ENCODE measurements around the gene GTF2E1.

Gene GTF2E1

DNA sequence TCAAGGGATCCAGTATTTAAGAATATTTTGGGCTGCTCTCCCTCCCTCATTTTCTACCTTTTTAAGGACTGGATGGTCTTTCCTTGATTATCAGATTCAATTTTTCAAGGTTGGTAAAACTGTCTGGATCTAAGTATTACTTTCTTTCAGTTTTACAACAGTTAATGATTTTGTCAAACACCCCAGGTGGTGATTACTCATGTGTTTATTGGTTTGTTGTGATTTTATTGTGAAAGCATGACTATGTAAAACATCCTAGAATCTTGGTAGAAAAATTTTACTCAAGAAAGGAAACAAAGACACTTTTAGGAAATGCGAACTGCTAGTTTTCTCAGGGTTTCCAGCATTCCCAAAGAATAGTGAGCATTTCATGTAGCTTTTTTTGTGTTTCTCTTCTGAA lies 7.3 kb downstream of the GTF2E1 start:
- Histone ChIP-seq H3K4me3 (ENCODE audit: low read length) (no peak overlapping the region), H3K36me3 (ENCODE audit: control insufficient read depth, low read length) (peaks cover 51% of the 10 kb centered on the region), H4K20me1 (ENCODE audit: control insufficient read depth, insufficient read depth, low read depth, low read length) (no peaks in the 10 kb centered on the region), H3K79me2 (ENCODE audit: control insufficient read depth, low read length) (peaks cover 74% of the 10 kb centered on the region), H3K9me2 (replicated peaks; ENCODE audit: control insufficient read depth, low read length) (no peaks in the 10 kb centered on the region), H3K9me3 (ENCODE audit: control insufficient read depth, insufficient read depth, low read length) (no peaks in the 10 kb centered on the region), H3K27ac (ENCODE audit: low read depth, low read length) (no peak overlapping the region), H3K27me3 (ENCODE audit: control insufficient read depth, low read length) (no peaks in the 10 kb centered on the region), H3F3A (ENCODE audit: control insufficient read depth, insufficient read depth) (no peaks in the 10 kb centered on the region), H3K4me1 (ENCODE audit: control insufficient read depth, low read length) (no peaks in the 10 kb centered on the region), H3K4me2 (ENCODE audit: low read length) (no peak overlapping the region)
- TF ChIP-seq EZH2phosphoT487 (IDR thresholded peaks at IDR 0.05; ENCODE audit: borderline replicate concordance, low read length) (no peak), CTCF (IDR thresholded peaks at IDR 0.05; ENCODE audit: low read depth, low read length, poor library complexity, severe bottlenecking) (no peak)

GRCh38 chr3:120752230-120752629 lies 9.7 kb downstream of the GTF2E1 start:
- Histone ChIP-seq H3F3A (ENCODE audit: control insufficient read depth, insufficient read depth) (no peaks in the 10 kb centered on the region), H3K27me3 (ENCODE audit: control insufficient read depth, low read length) (no peaks in the 10 kb centered on the region), H3K79me2 (ENCODE audit: control insufficient read depth, low read length) (peaks cover 70% of the 10 kb centered on the region), H3K4me2 (ENCODE audit: low read length) (no peak overlapping the region), H4K20me1 (ENCODE audit: control insufficient read depth, insufficient read depth, low read depth, low read length) (no peaks in the 10 kb centered on the region), H3K4me1 (ENCODE audit: control insufficient read depth, low read length) (no peaks in the 10 kb centered on the region), H3K36me3 (ENCODE audit: control insufficient read depth, low read length) (peaks cover 55% of the 10 kb centered on the region), H3K4me3 (ENCODE audit: low read length) (no peak overlapping the region), H3K9me3 (ENCODE audit: control insufficient read depth, insufficient read depth, low read length) (no peaks in the 10 kb centered on the region), H3K27ac (ENCODE audit: low read depth, low read length) (no peak overlapping the region), H3K9me2 (replicated peaks; ENCODE audit: control insufficient read depth, low read length) (no peaks in the 10 kb centered on the region)
- TF ChIP-seq EZH2phosphoT487 (IDR thresholded peaks at IDR 0.05; ENCODE audit: borderline replicate concordance, low read length) (no peak), CTCF (IDR thresholded peaks at IDR 0.05; ENCODE audit: low read depth, low read length, poor library complexity, severe bottlenecking) (no peak)

GRCh38 chr3:120752865-120753264 lies 10.3 kb downstream of the GTF2E1 start:
- no peak overlapping the region for H3K4me2 ChIP-seq (ENCODE audit: low read length)
- no peaks in the 10 kb centered on the region for H3F3A ChIP-seq (ENCODE audit: control insufficient read depth, insufficient read depth)
- TF ChIP-seq EZH2phosphoT487 (IDR thresholded peaks at IDR 0.05; ENCODE audit: borderline replicate concordance, low read length) (no peak), CTCF (IDR thresholded peaks at IDR 0.05; ENCODE audit: low read depth, low read length, poor library complexity, severe bottlenecking) (no peak)
- no peaks in the 10 kb centered on the region for H3K27me3 ChIP-seq (ENCODE audit: control insufficient read depth, low read length)
- H3K36me3 ChIP-seq (ENCODE audit: control insufficient read depth, low read length): peaks cover 55% of the 10 kb centered on the region
- no peak overlapping the region for H3K27ac ChIP-seq (ENCODE audit: low read depth, low read length)
- H3K9me2 ChIP-seq (replicated peaks; ENCODE audit: control insufficient read depth, low read length): no peaks in the 10 kb centered on the region
- H3K4me1 ChIP-seq (ENCODE audit: control insufficient read depth, low read length): no peaks in the 10 kb centered on the region
- no peak overlapping the region for H3K4me3 ChIP-seq (ENCODE audit: low read length)
- no peaks in the 10 kb centered on the region for H4K20me1 ChIP-seq (ENCODE audit: control insufficient read depth, insufficient read depth, low read depth, low read length)
- peaks cover 70% of the 10 kb centered on the region for H3K79me2 ChIP-seq (ENCODE audit: control insufficient read depth, low read length)
- no peaks in the 10 kb centered on the region for H3K9me3 ChIP-seq (ENCODE audit: control insufficient read depth, insufficient read depth, low read length)

- Histone ChIP-seq H3K4me2 (ENCODE audit: low read length) (no peak overlapping the region), H3K27me3 (ENCODE audit: control insufficient read depth, low read length) (no peaks in the 10 kb centered on the region), H3K4me1 (ENCODE audit: control insufficient read depth, low read length) (no peaks in the 10 kb centered on the region), H3F3A (ENCODE audit: control insufficient read depth, insufficient read depth) (no peaks in the 10 kb centered on the region), H4K20me1 (ENCODE audit: control insufficient read depth, insufficient read depth, low read depth, low read length) (no peaks in the 10 kb centered on the region), H3K4me3 (ENCODE audit: low read length) (no peak overlapping the region), H3K27ac (ENCODE audit: low read depth, low read length) (no peak overlapping the region), H3K9me3 (ENCODE audit: control insufficient read depth, insufficient read depth, low read length) (no peaks in the 10 kb centered on the region), H3K79me2 (ENCODE audit: control insufficient read depth, low read length) (peaks cover 77% of the 10 kb centered on the region), H3K36me3 (ENCODE audit: control insufficient read depth, low read length) (peaks cover 55% of the 10 kb centered on the region), H3K9me2 (replicated peaks; ENCODE audit: control insufficient read depth, low read length) (no peaks in the 10 kb centered on the region)
- TF ChIP-seq CTCF (IDR thresholded peaks at IDR 0.05; ENCODE audit: low read depth, low read length, poor library complexity, severe bottlenecking) (no peak), EZH2phosphoT487 (IDR thresholded peaks at IDR 0.05; ENCODE audit: borderline replicate concordance, low read length) (no peak)
Measured at GRCh38 chr3:120753810-120754209, 11.3 kb downstream of the GTF2E1 start.
